GM18517 (cell line): ENCODE results near the gene RNF169.

Experiments
- ATAC-seq: cut with Tn5 transposase; IDR thresholded peaks from one replicate; pipeline ENCODE4 v1.9.1; 2021; ENCODE audit warnings: mild to moderate bottlenecking, moderate library complexity; ENCODE audit not compliant: unreplicated experiment

The RNF169 gene

DNA sequence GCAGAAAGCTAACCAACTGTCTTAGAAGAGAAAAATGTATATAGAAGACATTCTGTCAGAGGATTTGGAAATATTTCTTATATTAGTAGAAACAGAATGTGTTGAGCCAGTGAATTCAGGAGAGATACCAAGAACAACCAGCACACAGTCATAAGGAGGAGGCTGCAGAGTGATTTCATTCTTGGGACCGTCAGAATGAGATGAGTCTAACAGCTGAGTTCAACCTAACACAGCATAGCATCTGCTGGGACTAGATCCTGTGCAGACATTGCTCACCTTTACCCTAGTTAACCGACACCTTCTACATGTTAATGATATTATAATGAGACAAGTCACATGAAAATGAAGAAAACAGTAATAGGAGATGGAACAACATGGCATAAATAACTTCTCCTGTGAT, 114.8 kb downstream of the RNF169 start:
- ATAC-seq: no peak

DNA sequence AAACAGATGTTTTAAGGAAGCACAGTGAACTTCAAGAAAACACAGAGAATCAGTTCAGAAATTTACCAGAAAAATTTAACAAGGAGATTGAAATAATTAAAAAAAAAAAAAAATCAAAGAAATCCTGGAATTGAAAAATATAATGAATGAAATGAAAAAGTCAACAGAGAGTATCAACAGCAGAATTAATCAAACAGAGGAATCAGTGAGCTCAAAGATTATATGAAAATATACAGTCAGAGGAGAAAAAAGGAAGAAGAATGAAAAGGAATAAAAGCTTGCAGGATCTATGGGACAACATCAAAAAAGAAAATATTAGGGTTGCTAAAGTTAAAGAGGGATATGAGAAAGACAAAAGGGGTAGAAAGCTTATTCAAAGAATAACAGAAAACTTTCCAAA, 117.9 kb downstream of the RNF169 start:
- no peak for ATAC-seq

DNA sequence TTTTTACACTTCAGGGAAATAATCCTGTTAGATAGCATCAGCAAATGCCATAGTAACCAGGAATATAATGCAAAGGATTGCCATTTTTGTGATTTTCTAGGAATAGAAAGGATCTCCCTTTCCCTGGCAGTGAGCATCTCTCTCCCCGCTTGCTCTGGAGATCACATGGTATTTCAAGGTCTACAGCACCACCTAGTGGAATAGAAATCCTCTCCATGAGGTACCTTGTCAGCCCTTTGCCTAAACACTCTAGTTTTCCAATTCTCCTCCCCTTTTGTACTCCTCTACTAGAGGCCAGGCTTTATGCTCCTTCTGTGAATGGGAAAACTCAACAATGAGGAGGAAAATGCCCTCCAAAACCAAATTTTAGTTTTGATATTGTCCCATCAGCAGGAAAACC, 121.8 kb downstream of the RNF169 start:
- ATAC-seq: no peak

DNA sequence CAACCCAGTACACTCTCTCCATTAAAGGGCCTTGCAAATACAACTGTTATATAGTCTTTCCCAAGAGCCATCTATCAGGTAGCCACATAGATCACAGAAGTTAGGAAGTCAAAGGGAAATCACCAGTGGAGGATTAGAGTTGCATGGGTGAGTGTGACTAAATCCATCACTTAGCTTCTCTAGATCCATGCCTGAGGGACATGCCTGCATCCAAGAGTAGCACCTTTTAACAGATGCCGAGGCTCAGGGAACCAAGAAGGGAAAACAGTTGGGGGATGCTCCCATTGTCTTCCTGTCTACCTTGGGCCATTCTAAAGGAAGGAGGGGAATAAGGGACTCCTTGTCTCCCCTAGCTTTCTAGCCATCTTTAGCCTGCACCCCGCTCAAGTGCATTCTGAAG, 122.4 kb downstream of the RNF169 start:
- no peak for ATAC-seq

DNA sequence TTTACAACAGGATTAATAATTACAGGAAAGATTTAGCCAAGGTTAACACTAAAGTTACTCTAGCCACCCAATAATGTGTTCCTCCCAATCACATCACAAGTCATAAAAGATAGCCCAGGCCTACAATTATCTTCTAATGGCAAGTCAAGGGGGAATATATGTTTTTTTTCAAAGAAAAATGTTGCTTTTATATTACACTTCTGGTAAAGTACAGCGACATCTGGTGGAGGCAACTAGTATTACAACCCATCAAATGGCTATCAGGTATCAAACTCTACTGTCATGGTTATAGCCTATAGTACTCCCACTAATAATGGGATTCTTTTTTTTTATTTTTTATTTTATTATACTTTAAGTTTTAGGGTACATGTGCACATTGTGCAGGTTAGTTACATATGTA, 128.5 kb downstream of the RNF169 start:
- ATAC-seq: no peak
